ENCODE data around the gene AKT2.

DNA sequence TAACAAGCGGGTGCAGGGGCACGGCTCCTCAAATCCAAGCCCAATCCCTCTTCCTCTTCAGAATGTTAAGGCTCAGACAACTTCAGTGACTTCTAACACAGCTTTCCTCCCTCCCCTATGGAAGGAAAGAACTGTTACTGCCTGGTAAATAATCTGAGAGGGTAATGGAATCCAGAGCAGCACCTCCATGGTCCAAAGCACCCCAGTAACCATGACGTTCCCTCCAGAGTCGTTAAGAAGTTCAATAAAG is 969 bp downstream of the AKT2 start:
- TF ChIP-seq, protein P1, sequence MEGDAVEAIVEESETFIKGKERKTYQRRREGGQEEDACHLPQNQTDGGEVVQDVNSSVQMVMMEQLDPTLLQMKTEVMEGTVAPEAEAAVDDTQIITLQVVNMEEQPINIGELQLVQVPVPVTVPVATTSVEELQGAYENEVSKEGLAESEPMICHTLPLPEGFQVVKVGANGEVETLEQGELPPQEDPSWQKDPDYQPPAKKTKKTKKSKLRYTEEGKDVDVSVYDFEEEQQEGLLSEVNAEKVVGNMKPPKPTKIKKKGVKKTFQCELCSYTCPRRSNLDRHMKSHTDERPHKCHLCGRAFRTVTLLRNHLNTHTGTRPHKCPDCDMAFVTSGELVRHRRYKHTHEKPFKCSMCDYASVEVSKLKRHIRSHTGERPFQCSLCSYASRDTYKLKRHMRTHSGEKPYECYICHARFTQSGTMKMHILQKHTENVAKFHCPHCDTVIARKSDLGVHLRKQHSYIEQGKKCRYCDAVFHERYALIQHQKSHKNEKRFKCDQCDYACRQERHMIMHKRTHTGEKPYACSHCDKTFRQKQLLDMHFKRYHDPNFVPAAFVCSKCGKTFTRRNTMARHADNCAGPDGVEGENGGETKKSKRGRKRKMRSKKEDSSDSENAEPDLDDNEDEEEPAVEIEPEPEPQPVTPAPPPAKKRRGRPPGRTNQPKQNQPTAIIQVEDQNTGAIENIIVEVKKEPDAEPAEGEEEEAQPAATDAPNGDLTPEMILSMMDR (IDR thresholded peaks at IDR 0.05; ENCODE audit: low read depth, low read length), result no peak
- TF ChIP-seq POLR2A (IDR thresholded peaks at IDR 0.05; ENCODE audit: extremely low read depth, insufficient read length), result no peak

Measured in NB4 (cell line).